GM23248 (cell line): ENCODE data around the gene TMEM63C.

Experiments
- EZH2 ChIP-seq: fragments of 200-600 bp; sonication (generic); IDR thresholded peaks from 2 replicates; pipeline ENCODE4 v1.6.1; 2018; ENCODE audit warnings: antibody characterized with exemption, mild to moderate bottlenecking; ENCODE audit not compliant: insufficient read depth, poor library complexity, severe bottlenecking
- EZH2phosphoT487 ChIP-seq: fragments of 200-600 bp; sonication (generic); IDR thresholded peaks from 2 replicates; pipeline ENCODE4 v1.6.1; 2018; ENCODE audit warnings: antibody characterized with exemption, moderate library complexity, mild to moderate bottlenecking, low read depth; ENCODE audit not compliant: insufficient read depth

DNA sequence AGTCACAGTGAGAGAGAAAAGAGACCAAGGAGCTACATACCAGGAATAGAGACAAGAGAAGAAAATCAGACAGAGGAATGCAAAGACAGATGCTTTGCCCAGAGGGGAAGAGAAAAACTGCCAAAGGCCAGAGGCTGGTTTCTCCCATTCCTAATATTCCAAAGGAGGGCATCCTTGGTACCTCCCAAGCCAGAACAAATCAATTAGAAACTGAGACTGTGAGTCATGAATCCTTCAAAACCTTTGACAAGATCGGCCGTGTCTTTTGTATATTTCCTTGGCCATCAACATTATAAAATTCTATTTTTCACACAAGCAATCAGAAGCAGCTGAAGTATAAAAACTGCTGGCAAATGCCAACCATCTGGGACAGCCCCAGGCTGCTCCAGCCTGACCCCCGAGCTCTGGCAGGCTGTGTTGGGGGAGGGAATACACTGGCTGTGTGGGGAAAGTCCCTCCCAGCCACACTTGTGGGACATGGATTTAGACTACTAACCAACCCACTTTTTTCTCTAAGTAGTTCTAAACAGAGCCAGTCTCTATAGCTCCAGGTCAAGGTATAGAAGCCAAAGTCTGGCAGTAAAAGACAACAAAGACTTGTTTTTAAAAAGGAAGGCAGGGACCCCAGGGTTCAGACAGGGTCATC, 125.4 kb downstream of the TMEM63C start:
- TF ChIP-seq EZH2 (no peak), EZH2phosphoT487 (no peak)
